NCI-H2227 treated with DMSO at 0.1 percent for 48 hours (cell line): ENCODE results near the gene LRBA.

Experiments used
- DNase-seq: peaks from one replicate; lab custom pipeline; 2025; lab: John Stamatoyannopoulos, UW

The LRBA gene

GRCh38 chr4:150497612-150498011 lies 517.5 kb downstream of the LRBA start:
- DNase-seq, result no peak

GRCh38 chr4:150495550-150495949 lies 519.5 kb downstream of the LRBA start:
- no peak for DNase-seq

GRCh38 chr4:150493851-150494250 lies 521.2 kb downstream of the LRBA start:
- no peak for DNase-seq

GRCh38 chr4:150491132-150492049 lies 523.7 kb downstream of the LRBA start:
- no peak for DNase-seq

GRCh38 chr4:150482581-150482980 lies 532.5 kb downstream of the LRBA start:
- no peak for DNase-seq

GRCh38 chr4:150479657-150480056 lies 535.4 kb downstream of the LRBA start:
- no peak for DNase-seq

- DNase-seq, result no peak
Observed at GRCh38 chr4:150477869-150478268, 537.2 kb downstream of the LRBA start.

GRCh38 chr4:150476776-150477175 lies 538.3 kb downstream of the LRBA start:
- no peak for DNase-seq

GRCh38 chr4:150475763-150476162 lies 539.3 kb downstream of the LRBA start:
- DNase-seq, result no peak

GRCh38 chr4:150464523-150464922 lies 550.6 kb downstream of the LRBA start:
- no peak for DNase-seq

GRCh38 chr4:150462743-150463142 lies 552.3 kb downstream of the LRBA start:
- DNase-seq, result no peak

GRCh38 chr4:150461957-150462356 lies 553.1 kb downstream of the LRBA start:
- DNase-seq, result no peak

- DNase-seq, result no peak
Observed at GRCh38 chr4:150457802-150458201, 557.3 kb downstream of the LRBA start.

- no peak for DNase-seq
Observed at GRCh38 chr4:150451883-150452282, 563.2 kb downstream of the LRBA start.

- no peak for DNase-seq
Observed at GRCh38 chr4:150447356-150447755, 567.7 kb downstream of the LRBA start.

GRCh38 chr4:150439451-150439933 lies 575.6 kb downstream of the LRBA start:
- no peak for DNase-seq

- DNase-seq, result no peak
Observed at GRCh38 chr4:150436598-150437370, 578.3 kb downstream of the LRBA start.

- DNase-seq, result no peak
Observed at GRCh38 chr4:150431221-150431620, 583.9 kb downstream of the LRBA start.

- no peak for DNase-seq
Observed at GRCh38 chr4:150425161-150425560, 589.9 kb downstream of the LRBA start.

- DNase-seq, result no peak
Observed at GRCh38 chr4:150423503-150423902, 591.6 kb downstream of the LRBA start.

GRCh38 chr4:150423074-150423473 lies 592.0 kb downstream of the LRBA start:
- DNase-seq, result no peak

GRCh38 chr4:150421612-150422011 lies 593.5 kb downstream of the LRBA start:
- DNase-seq, result no peak

- no peak for DNase-seq
Observed at GRCh38 chr4:150419939-150420338, 595.1 kb downstream of the LRBA start.
